HG03064 (cell line): ENCODE data around the gene MAMDC2.
A peak's percentile ranks its signal among the peaks of the same experiment; 100 is the strongest.

Experiments
- ATAC-seq: cut with Tn5 transposase; IDR thresholded peaks from one replicate; pipeline ENCODE4 v1.9.1; 2021; ENCODE audit warnings: low read depth; ENCODE audit not compliant: unreplicated experiment

Gene MAMDC2

DNA sequence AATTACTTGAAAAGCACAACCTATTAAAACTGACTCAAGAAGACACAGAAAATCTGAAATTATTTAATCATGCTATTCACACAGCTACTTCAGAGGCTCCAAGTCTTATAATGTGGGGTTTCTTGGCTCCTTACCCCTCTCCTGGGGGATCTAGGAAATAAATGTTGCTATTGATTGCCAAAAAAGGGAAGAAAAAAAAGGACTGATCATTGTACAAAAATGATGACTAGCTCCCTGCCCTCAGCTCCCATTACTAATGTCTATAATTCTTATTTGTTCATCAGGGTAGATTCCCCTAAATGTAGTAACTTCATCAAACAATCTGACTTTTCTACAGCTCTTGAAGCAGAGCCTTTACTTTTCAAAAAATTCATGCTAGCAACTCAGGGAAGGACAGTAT lies 211.8 kb downstream of the MAMDC2 start:
- no peak for ATAC-seq

DNA sequence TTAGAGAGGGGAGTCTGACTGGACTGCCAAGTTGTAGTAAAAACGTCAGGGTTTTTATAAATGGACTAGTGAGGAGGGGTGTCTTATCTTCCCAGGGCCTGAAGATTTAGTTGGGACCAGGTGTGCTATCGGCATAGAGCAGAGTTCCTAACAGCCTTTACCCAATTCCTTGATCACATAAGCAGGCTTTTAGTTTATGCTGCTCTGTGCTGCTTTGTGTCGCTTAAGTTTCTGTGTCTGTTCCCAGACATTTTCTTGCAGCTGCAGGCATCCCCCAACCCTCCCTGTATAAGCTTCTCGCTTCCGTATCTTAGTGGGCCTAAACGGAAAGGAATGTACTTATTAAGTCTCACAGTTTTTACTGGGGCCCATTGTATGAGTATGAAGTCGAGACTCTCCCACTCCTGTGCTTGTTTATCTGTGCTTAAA lies 212.5 kb downstream of the MAMDC2 start:
- no peak for ATAC-seq

DNA sequence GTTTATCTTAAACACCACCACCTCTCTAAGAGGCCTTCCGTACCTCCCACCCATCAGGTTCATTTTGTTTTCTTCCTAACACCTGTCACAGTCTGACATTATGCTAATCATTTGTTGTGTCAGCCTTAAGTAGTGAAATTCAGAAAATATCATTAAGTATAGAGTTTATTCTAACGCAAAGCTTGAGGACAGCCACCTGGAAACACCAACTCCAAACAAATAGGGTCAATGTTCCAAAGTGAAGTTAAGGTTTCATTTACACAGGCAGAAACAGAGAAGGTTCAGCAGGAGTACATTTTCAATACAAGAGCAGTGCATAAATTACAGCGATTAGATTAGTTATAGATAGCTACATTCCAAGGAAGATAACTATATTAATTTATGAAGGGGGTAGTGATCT lies 213.9 kb downstream of the MAMDC2 start:
- no peak for ATAC-seq

DNA sequence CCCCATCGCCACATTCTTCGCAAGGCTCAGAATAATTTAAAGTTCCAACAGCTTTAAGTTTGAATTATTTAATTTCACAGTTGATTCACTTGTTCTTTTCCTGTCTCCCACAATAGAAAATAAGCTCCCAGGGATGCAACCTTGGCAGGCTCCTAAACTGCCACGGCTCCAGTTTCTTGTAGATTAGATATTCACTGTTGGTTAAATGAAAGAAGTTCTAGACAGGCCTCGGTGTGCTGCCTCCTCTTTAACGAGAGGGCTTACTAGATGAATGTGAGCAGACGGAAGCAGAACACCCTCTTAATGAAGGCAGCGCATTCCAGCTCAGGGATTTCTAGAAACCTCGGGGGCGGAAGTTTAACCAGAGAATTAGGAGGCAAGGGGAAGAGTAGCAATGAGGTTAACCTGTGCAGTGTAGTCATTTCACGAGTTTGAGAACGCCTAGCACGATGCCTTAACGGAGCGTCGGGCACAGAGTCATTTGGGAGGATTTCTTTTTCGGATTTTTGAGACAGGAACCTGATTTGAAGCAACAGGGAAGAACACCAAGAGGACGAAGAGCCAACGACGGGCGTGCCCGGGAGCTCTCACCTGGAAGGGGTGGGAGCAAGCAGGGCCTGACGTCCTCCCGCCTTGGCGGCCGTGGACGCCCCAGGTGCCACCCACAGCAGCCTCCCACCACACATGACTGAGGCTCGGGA lies 214.5 kb downstream of the MAMDC2 start:
- peak; percentile 49 for ATAC-seq

DNA sequence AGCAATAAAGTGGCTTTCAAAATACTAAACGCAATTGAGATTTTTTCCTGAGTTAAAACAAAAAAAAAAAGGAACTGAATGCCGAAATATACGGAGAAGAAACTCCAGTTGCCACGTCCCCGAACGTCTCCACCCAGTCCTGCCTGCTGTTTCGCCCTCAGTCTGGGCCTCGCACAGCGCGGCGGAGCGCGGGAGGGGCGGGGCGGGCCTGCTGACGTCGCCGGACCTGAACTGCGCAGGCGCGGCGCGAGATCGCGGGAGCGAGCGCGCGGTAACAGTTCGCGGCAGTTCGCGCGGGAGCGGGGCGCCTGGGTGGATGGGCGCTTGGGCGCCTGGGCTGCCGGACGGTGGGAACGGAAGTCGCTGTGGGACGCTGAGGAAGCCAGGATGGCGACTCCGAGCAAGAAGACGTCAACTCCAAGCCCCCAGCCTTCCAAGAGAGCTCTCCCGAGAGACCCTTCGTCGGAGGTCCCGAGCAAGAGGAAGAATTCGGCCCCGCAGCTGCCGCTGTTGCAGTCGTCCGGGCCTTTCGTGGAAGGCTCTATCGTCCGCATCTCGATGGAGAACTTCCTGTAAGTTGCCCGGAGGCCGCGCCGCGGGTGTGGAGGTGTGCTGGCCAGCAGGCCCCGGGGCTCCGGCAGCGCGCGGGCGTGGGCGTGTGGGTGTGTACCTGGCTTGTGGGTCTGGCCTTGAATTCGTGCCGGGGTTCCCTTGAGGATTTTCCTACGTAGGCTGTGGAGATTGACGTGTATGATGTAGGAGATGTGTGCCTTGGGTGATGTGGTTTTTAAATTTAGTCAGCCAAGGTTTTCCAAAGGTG lies 215.3 kb downstream of the MAMDC2 start, which contains the start of gene SMC5:
Gene SMC5, plus strand, starts transcription at position 287 of the 820 bp plus-strand sequence. Its CDS starts 101 bp downstream, at position 388.
- peak; percentile 91 for ATAC-seq

DNA sequence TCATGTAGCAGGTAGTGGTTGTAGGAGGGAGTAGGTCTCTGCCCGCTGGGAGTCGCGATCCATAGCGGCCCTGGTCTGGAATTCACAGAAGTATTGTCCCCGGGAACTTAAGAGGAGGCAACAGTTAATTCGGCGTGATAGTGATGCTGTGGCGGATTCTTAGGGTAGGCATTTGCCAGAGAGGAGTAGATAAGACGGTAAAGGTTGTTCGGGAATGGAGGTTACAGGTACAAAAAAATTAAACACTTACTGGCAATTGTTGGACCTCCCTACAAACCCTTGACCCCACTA lies 215.8 kb downstream of the MAMDC2 start:
- no peak for ATAC-seq

DNA sequence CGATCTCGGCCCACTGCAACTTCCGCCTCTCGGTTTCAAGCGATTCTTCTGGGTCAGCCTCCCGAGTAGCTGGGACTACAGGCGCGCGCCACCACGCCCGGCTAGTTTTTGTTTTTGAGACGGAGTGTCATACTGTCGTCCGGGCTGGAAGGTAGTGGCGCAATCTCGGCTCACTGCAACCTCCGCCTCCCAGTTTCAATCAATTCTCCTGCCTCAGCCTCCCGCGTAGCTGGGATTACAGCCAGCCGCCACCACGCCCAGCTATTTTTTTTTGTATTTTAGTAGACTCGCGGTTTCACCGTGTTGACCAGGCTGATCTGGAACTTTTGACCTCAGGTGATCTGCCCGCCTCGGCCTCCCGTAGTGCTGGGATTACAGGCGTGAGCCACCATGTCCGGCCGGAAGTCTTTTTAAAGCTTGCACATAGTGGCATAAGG lies 216.4 kb downstream of the MAMDC2 start:
- no peak for ATAC-seq

DNA sequence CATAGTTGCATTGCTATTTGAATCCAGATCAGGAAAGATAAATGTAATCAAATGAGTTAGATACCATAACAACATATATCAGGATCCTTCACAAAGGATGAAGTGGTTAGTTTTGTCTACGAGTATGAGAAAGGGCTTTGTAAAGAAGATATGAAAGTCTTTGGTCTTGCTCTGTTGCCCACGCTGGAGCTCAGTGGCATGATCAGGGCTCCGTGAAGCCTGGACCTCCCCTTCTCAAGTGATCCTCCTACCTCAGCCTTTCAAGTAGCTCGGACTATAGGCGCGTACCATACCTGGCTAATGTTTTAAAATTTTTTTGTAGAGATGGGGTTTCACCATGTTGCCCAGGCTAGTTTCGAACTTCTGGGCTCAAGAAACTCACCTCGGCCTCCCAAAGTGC lies 217.0 kb downstream of the MAMDC2 start:
- ATAC-seq = no peak

DNA sequence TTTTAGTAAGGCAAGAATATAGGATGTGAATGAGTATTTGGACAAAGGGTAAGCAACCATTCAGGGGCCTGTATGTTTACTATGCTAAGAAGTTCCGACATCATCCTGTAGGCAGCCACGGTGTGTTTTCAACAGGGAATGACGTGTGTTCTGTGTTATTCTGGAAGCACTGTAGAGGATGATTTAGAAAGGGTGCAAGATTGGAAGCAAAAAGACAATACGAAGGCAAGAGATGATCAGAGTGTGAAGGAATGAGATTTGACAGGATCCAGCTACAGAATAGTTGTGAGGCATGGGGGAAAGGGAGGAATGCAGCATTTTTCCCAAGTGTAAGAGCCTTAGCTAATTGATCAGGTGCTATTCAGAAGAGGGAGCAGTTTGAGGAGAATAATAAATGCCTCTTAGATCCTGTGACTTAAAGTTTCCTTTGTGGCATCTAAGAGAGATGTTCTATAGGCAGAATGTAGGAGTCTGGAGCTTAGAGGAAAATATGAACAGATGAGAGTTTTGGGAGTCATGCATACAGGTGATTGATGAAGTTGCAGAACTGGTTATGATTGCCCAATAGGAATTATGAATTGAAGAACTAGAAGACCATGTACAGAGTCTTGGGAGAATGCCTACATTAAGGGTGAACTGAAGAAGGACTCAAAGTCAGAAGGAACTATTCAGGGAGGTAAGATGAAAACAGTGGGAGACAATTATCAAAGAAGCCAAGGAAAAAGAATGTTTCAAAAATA lies 217.7 kb downstream of the MAMDC2 start:
- no peak for ATAC-seq

DNA sequence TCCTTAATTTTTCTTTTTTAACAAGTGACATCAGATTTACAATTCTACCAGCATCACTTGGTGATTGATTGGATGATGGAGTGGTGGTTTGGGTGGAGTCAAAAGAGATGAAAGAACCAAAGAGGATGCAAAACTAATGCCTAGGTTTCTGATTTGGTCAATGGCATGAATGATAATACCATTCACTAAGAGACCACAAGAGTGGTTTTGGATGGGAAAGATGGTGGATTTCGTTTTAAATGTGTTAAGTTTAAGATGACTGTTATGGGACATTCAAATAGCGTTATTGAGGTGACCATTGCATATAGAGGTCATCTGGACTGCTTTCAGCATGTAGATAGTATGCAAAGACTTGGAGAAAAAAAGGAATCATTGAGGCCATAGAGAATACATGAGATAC lies 218.7 kb downstream of the MAMDC2 start:
- no peak for ATAC-seq

DNA sequence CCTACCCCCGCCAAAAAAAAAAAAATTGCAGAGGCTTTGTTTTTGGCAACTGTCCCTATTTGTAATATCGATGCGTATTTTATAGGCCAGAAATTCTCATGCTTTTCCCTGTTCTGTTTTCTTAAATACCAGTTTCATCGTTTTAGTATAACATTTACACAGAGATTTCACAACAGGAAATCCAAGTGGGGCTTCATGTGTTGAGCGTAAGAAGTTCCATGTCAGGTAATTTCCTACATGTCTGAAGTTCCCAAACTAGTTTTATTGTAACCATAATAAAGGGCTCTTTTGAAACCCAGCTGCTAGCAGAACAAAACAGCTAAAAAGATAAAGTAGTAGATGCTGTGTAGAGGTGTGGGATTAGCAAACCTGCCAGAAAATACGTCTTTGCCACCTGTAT lies 219.3 kb downstream of the MAMDC2 start:
- no peak for ATAC-seq

DNA sequence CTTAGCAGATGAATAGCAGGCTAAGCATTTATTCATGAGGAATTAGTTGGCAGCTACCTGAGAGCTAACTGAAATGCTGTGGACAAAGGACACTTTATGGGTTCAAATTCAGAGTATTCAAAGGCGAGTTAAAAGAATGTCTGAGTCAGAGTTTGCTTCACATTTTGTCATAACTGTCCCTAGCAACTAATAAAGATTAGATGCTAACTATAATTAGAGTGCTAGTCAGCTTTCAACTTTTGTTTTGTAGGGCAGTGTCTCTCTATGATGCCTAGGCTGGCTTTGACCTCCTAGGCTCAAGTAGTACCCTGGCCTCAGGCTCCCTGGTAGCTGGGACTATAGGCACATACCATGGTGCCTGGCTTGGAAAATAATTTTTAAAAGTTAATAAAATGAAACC lies 219.8 kb downstream of the MAMDC2 start:
- ATAC-seq = no peak
